SHP77 treated with DMSO at 0.1 percent for 48 hours (cell line): ENCODE data around the gene LYSMD1.
"Not testable (repeated sequence)": the region's sequence is repeated elsewhere in the genome, so short reads cannot be mapped to it uniquely, and the experiment has no call there.

Source experiments
- DNase-seq: peaks from one replicate; lab custom pipeline; 2025; lab: John Stamatoyannopoulos, UW

LYSMD1 gene, protein sequence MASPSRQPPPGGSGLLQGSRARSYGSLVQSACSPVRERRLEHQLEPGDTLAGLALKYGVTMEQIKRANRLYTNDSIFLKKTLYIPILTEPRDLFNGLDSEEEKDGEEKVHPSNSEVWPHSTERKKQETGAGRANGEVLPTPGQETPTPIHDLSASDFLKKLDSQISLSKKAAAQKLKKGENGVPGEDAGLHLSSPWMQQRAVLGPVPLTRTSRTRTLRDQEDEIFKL

DNA sequence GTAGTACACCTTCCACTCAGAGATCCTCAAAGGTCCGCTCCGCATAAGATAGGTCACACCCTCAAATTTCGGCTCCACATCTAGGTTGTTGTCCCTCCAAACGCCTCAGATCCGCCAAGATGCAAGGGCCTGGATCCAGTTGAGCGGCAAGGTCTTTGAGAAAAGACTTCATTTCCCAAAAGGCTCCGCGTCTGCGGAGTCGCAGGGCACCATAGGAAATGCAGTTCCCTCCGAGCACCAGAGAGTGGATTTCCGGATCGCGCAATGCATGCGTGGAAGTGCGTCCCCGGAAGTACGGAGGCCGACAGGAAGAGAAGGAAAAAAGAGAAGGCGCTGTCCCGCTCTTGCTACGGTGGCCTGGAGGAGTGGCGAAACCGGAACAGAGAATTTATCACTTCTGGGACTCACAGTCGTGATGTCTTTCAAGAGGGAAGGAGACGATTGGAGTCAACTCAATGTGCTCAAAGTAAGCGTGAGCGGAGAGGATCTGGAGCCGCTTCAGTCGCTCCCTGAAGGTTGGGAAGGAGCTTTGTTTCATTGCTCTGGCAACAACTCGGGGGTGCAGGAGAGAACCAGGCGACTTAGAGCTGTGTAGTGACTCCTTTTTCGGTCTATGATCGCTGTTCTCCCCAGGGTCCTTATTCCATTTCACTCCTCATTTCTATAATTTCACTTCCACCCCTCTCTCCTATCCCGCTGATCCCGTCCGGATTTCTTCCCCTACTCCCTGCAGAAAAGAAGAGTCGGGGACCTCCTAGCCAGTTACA is at the start of gene LYSMD1, which contains the start of gene SCNM1:
LYSMD1 (minus strand) TSS at position 165 of the 767 bp plus-strand sequence. CDS start 644 bp downstream, outside the sequence.
SCNM1 (plus strand) TSS at position 407 of the 767 bp plus-strand sequence; CDS start at position 416, 9 bp downstream.
- peak; percentile 99 for DNase-seq

DNA sequence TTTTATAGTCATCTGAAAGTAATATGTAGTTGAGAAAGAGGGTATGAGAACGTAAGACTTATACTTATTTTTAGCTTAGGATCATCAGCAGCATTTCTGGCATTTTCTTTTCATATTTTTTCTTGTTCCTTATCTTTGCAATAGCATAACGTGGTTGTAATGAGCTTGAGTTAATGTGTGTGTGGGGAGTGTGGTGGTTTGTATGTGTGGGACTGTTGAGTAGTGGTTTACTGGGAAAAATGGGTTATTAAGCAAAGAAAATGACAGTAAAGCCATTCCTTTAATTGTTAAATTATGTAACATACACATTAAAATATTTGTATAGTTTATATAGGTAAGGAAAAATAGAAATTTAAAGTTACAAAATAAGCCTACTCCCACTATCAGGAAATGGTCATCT is 47.9 kb upstream of the LYSMD1 start:
- no peak for DNase-seq

DNA sequence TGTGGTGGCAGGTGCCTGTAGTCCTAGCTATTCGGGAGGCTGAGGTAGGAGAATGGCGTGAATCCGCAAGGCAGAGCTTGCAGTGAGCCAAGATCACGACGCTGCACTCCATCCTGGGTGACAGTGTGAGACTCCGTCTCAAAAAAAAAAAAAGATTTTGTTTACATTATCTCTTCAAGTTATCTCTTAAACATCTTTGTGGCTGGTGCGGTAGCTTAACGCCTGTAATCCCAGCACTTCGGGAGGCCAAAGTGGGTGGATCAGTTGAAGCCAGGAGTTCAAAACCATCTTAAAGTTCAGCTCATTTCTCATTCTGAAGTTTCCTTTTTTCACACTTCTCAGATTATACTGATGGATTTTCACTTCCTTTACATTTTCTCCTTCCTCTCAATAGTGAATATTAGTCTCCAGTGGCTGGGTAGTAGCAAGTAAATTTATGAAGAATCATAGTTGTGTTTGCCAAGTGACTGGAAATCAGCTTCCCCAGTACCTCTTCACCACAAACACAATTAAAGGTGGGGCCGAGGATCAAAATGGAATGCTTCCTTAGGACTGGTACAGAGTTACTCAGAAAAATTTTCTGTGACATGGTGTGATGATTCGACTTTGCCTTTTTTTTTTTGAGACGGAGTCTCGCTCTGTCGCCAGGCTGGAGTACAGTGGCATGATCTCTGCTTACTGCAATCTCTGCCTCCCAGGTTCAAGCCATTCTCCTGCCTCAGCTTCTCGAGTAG is 46.4 kb upstream of the LYSMD1 start:
- DNase-seq = no peak

DNA sequence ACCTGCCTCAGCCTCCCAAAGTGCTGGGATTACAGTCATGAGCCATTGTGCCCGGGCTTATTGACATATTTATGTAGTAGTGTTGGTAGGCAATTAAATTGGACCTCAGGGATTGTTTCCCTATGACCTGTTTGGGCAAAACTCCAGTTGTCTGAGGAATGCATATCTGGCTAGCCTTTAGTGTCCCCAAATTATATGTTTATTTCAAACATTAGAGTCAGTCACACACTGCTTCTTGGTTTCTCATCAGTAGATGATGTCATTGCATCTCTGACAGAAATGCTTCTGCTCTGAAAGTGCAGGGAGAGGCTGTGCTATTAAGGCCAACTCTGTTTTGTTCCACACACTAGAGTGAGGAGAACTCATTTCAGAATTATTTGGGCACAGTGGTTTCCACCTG is 45.1 kb upstream of the LYSMD1 start:
- no peak for DNase-seq

DNA sequence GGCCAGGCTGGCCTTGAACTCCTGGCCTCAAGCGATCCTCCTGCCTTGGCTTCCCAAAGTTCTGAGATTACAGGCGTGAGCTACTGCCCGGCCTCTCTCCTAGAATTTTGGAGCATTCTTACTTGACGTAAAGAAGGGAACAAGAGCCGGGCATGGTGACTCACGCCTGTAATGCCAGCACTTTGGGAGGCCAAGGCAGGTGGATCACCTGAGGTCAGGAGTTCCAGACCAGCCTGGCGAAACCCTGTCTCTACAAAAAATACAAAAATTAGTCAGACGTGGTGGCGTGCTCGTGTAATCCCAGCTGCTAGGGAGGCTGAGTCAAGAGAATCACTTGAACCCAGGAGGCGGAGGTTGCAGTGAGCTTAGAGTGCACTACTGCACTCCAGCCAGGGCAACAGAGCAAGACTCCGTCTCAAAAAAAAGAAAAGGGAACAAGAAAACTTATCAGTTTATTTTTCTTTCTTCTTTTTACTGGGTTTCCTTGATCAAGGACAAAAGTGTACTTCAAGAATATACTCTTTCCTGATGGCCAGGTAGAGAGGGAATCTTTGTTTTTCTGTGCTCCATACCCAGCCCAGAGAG is 39.8 kb upstream of the LYSMD1 start:
- DNase-seq = not testable (repeated sequence)

DNA sequence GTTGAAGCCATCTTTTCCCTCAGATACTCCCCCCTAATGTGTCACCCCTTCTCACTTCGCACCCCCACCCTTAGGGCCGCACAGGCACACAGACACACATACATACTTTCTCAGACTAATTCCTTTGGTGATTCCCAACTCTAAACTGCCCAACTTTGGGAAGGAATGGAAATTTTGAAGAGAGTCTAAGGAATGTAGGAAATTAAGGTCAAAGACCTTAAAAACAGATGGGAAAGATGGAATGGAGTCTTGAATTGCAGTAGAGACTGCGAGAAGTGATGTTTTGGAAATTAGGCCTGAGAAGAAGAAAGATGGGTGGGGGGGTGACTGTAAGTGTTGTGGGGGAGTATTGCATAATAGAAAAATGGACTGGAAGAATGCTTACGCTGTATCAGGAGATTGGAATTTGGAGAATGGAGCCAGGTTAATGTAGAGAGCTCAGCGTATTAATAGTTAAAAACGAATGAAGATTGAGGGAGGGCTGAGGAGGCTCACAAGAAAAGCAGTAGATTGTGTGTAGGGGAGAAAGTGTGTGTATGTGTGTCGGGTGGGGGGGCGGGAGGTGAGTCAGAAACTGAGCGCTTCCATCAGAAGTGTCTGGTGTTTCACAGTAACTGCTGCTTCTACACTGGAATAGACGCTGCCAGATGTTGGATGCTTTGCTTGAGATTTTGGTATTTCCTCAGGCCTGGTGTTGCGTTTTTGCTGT is 34.3 kb upstream of the LYSMD1 start:
- DNase-seq = no peak

DNA sequence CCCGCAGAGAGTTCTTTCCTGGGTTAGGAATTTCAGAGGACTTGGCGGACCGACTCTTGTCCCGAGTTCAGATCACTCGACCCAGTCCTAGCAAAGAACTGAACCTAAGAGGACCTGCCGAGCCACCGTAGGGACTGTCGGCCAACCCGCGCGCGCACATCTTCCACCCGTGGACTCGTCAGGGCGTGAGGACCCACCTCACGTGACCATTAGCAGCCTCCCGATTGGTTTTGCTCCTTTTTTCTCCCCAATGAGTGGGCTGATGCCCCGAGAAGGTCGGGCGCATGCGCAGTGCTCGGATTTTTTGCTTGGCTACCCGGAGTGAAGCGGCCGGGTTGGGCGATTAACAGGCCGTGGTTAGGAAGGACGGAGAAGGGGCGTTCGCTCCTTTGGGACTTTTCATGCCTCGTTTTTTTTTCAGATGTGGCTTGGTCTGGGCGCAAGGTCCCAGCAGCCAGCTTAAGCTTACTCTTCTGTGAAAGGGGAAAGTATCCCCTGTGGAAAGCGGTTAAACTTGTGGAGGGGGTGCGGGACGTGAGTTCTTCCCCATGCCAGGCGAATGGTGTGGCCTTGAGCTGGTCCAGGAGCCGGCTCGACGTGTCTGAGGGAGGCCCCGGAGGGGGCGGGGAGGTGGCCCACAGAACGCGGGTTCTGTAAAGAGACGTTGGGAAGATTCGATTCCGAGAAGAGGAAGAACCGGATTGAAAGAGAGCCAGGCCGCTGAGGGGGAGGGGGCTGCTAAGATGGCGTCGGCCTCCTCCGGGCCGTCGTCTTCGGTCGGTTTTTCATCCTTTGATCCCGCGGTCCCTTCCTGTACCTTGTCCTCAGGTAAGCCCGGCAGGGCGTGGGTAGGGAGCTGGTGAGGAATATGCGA is 32.8 kb upstream of the LYSMD1 start, which contains the start of gene PIP5K1A:
PIP5K1A (plus strand) TSS at position 299 of the 874 bp plus-strand sequence; CDS start at position 744, 445 bp downstream.
- peak; percentile 99 for DNase-seq

DNA sequence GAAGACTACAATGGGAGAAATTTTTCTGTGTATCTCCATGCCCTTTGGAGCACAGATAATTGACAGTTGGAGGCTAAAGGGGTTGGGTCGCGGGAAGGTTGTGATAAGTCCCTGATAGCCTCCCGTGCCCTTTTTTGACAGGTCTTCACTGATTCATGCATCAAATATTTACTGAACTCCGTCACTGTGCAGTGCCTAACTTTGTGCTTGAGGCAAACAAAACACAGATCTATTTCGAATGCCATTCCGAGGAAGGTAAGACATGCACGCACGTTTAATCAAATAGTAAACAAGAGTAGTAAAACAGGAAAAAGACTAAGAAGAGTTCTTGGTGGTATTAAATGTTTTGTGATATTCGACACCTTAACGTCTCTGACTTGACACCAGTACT is 32.2 kb upstream of the LYSMD1 start:
- DNase-seq = no peak

DNA sequence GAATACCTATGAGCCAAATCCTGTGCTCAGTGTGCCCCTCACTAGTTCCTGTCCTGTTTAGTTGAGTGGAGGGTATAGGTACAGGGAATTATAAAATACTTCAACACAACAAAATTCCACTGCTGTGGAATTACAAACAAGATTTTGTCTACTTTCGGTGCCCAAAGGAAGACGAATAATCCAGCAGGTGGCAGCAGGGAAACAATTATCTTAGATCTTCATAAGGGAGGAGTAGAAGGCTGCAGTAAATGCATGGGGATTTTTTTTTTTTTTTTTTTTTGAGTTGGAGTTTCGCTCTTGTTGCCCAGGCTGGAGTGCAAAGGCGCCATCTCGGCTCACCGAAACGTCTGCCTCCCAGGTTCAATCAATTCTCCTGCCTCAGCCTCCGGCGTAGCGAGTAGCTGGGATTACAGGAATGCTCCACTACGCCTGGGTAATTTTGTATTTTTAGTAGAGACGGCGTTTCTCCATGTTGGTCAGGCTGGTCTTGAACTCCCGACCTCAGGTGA is 30.6 kb upstream of the LYSMD1 start:
- DNase-seq = peak; percentile 92

DNA sequence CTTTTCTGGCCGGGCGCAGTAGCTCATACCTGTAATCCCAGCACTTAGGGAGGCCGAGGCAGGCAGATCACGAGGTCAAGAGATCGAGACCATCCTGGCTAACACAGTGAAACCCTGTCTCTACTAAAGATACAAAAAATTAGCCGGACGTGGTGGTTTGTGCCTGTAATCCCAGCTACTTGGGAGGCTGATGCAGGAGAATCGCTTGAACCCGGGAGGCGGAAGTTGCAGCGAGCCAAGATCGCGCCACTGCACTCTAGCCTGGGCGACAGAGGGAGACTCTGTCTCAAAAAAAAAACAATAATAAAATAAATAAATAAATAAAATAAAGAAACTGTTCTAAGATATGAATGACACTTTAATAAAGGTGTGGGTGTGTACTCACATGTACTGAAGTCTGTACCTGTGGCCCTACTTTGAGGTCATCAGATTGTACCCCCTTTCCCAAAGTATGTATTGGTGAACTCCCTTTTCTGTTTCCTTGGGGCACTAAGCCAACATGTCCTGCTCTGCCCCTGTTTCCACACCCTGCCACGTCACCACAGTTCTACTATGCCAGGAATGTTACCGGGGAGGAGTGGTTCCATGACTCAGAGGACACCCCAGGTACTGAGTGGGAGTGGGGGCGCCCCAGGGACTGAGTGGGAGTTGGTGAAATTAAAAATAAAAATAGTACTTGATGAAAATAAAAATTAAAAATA is 29.3 kb upstream of the LYSMD1 start:
- DNase-seq = peak; percentile 56

DNA sequence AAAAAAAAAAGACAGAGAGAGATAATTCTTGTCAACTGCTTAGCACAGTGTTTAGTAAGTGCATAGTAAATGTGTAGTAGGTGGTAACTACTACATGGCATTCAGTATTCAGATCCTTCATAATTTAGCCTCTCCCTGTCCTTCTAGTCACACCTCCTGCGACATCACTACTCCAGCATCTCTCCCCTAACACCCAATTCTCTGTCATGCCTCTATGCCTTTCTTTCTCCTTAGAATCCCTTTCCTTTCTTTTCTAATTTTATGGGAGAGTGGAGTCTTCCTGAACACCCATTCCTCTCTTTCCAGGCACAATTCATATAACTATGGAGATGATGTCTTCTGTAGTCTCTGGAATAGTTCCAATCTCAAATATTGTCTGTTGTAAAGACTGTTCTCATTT is 28.2 kb upstream of the LYSMD1 start:
- no peak for DNase-seq

DNA sequence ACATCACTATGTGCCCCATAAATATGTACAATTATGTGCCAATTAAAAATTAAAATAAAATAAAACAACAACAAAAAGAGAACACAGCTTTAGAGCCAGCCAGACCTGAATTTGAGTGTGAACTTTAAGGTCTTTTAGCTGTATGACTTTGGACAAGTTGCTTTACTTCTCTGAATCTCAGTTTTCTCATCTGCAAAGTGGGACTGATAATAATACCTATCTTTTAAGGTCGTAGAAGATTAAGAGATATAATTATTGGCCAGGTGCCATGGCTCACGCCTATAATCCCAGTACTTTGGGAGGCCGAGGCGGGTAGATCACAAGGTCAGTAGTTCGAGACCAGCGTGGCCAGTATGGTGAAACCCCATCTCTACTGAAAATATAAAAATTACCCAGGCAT is 27.6 kb upstream of the LYSMD1 start:
- no peak for DNase-seq

DNA sequence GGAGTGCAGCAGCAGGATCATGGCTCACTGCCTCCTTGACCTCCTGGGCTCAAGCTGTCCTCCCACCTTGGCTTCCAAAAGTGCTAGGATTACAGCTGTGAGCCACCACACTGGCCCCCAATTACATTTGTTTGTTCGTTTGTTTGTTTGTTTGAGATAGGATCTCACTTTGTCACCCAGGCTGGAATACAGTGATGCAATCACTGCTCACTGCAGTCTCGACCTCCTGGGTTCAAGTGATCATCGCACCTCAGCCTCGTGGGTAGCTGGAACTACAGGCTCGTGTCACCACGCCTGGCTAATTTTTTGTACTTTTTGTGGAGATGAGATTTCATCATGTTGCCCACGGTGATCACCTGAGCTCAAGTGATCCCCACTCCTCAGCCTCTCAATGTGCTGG is 26.3 kb upstream of the LYSMD1 start:
- DNase-seq = no peak

DNA sequence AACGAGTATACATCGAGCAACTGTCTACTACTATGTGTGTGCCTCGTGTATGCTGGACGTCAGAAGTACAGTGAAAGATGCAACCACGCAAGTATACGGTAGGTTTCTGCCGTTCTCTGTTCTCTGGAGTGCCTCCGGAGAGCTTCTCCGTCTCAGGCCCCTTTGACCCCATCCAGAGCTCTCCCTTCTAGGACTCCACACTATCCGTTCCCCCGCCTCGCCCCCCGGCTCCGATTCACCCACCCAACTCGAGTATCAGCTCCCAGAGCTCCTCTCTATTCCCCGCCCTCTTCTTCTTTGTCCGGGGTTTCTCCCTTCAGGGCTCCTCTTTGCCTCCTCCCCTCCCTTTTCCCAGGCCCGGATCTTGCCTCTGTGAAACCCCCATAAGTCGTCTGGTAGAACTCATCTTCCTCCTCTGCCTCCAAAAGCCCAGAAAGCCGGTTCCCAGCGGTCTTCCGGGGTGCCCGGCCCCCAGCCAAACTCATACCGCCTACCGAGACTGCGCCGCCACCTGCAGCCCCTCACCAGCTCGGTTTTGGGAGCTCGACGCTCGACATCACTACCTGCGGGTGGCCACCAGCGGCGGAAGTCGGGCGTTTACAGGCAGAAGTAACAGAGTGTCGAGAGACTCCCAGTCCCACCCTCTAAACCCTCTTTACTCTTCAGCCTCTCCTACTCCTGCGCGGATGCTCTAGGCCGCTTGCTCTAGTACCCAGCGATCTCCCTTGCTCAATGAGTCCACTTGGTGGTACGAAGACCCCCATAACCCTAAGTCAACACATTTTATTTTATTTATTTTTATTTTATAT is 24.1 kb upstream of the LYSMD1 start, which contains the start of gene VPS72:
VPS72 (minus strand) TSS at position 561 of the 809 bp plus-strand sequence; CDS start at position 485, 76 bp downstream.
- peak; percentile 99 for DNase-seq

DNA sequence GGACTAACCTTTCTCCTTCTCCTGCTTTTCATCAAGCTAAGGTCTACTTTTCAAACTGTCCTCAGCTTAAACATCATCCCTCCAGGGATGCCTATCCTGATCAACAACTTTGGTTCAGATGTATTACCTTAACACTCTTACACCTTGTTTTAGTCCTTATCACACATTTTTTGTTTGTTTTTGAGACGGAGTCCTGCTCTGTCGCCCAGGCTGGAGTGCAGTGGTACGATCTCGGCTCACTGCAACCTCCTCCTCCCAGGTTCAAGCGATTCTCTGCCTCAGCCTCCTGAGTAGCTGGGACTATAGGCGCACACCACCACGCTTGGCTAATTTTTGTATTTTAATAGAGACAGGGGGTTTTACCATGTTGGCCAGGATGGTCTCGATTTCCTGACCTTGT is 23.0 kb upstream of the LYSMD1 start:
- DNase-seq = not testable (repeated sequence)

DNA sequence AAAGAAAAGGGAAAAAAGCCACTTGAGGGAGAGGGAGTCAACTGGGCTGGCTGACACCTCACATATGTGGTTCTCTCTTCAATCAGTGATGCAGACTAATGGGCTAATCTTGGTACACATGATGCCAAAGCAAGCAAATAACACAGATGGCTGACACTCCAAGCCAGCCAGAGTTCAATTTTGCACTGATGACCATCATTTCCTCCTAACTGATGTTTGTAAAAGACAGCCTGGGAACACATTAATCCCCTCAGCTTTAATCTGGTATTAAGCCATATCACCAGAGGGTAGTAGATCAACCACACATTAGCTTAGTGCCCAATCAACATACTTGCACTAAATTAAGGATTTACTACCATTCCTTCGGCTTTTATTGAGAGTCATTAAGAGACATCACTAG is 21.5 kb upstream of the LYSMD1 start:
- DNase-seq = no peak

DNA sequence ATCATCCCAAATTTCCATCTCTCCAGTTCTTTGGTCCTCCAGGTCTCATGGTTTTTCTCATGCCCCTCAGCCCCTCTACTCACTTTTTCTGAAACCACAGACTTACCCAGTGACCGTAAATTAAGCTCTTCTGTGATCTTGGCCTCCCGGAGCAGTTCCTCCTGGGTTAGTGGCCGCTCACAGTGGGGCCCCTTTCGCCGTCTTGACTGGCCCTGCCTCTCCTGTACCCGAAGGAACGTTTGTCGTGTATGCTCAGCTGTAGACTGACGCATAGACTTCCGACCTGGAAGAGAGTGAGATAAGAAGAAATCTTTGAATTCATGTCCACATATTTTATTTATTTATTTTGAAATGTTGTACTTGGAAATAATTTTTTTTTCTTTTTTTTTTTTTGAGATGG is 18.5 kb upstream of the LYSMD1 start:
- DNase-seq = no peak

DNA sequence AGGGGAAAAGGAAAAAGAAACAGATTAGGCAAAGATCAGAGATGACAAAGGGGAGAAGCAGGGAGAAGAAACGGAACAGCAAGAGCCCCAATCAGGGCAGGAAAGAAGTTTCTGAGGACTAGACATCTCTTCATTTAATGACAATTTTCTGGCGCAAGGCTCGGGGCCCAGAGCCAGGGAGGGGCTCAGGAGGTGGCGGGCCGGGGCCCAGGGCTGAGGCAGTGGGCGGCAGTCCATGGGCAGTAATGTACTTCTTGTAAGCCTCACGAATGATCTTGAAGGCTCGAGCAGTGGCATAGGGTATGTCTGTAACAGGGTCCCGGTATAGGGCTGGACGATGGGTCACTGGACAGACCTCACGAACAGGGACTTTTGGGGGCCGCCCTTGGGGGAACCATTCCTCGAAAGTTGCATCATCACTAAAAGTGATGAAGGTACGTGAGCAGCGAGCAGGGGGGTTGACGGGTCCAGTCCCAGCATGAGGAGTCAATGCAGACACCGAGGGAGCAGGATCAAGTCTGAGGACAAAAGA is 10.9 kb upstream of the LYSMD1 start:
- no peak for DNase-seq

DNA sequence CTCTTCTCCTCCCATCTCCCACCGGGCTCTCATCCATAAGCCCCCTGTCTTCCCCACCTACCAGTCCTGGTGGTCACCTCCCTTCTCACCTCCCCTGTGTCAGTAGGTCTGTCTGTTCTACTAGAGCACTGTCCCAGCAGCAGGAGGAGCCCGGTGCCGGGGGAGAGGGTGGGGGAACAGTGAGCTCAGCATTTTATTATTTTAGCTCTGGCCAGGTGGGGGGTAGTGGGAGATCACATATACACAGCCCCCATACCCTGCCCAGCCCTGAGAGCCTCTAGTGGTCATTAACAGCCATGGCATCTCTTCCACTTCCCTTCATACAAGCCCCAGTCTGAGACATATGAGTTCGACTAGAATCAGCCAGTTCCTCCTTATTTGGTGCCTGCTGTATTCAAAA is 10.2 kb upstream of the LYSMD1 start, which contains the start of gene TMOD4:
TMOD4 (minus strand) TSS at position 119 of the 400 bp plus-strand sequence. CDS start 1,106 bp downstream, outside the sequence.
- no peak for DNase-seq
